C4-2B (cell line): Measurements from ENCODE around the gene TPRN.

Experiments used
- H3K27ac ChIP-seq: fragments of 450-650 bp; 2 replicates; pipeline ENCODE4 v1.5.1; 2017
- ZFX ChIP-seq: fragments of 450-650 bp; IDR thresholded peaks from 2 replicates; pipeline ENCODE4 v1.6.1; 2017
- TF ChIP-seq, protein P1 (sequence below): fragments of 450-650 bp; conservative IDR thresholded peaks from 2 replicates; pipeline ENCODE4 v1.5.1; 2017; ENCODE audit warnings: mild to moderate bottlenecking

TPRN gene

DNA sequence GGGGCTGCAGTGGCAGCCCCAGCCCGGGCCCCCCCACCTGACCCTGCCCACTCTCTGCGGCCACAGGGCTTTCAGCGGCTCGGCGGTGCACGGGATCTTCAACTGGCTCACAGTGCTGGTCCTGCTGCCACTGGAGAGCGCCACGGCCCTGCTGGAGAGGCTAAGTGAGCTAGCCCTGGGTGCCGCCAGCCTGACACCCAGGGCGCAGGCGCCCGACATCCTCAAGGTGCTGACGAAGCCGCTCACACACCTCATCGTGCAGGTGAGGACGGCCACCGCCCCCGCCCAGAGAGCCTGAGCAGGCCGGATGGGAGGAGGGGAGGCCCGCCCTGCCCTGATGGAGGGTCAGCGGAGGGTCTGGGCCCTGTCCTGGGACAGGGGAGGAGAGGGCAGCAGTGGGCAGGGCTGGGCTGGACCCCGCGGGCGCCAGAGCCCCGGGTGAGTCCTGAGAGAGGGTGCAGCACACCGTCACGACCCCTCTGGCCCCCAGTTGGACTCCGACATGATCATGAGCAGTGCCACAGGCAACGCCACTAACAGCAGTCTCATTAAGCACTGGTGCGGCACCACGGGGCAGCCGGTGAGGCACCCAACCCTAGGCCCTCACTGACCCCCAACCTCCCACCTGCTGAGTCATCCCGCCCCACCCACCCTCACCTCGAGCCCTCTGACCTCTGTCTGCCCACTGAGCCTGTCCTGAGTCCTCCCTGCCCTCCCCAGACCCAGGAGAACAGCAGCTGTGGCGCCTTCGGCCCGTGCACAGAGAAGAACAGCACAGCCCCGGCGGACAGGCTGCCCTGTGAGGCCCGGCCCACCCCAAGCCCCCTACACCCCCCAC is 32.8 kb upstream of the TPRN start:
- TF ChIP-seq, protein P1, sequence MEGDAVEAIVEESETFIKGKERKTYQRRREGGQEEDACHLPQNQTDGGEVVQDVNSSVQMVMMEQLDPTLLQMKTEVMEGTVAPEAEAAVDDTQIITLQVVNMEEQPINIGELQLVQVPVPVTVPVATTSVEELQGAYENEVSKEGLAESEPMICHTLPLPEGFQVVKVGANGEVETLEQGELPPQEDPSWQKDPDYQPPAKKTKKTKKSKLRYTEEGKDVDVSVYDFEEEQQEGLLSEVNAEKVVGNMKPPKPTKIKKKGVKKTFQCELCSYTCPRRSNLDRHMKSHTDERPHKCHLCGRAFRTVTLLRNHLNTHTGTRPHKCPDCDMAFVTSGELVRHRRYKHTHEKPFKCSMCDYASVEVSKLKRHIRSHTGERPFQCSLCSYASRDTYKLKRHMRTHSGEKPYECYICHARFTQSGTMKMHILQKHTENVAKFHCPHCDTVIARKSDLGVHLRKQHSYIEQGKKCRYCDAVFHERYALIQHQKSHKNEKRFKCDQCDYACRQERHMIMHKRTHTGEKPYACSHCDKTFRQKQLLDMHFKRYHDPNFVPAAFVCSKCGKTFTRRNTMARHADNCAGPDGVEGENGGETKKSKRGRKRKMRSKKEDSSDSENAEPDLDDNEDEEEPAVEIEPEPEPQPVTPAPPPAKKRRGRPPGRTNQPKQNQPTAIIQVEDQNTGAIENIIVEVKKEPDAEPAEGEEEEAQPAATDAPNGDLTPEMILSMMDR, result no peak
- TF ChIP-seq ZFX, result no peak
- no peak overlapping the region; the same call in 1 of the 2 replicates for H3K27ac ChIP-seq

DNA sequence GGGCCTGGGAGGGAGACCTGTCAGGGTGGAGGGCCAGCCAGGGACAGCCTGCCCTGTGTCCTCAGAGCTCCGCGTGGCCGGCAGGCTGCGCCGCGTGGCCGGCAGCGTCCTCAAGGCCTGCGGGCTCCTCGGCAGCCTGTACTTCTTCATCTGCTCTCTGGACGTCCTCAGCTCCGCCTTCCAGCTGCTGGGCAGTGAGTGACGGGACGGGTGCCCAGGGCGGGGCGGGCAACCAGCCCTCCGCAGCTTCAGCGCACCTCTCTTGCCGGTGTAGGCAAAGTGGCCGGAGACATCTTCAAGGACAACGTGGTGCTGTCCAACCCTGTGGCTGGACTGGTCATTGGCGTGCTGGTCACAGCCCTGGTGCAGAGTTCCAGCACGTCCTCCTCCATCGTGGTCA is 32.0 kb upstream of the TPRN start:
- 0 out of 2 replicates have a peak, but pooled peaks have one; percentile 29 for TF ChIP-seq ZFX
- TF ChIP-seq, protein P1, result no peak
- H3K27ac ChIP-seq, result peak overlapping the region; percentile 64

DNA sequence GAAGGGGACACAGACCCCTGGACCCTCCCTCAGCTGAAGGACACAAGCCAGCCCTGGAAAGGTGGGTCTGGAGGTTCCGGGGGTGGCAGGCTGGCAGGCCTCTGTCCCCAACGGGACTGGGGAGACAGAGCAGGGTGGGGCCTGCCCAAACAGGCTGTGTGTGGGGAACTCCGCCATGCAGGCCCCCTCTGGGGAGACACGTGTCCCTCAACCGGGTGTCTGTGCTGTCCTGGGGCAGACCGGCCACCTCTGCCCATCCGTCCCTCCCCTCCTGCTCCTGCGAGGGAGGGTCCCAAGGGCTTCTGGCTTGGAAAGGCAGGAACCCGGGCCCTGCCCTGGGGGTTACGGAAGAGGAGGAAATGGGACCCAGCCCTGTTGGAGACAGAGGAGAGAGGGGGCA is 31.6 kb upstream of the TPRN start:
- H3K27ac ChIP-seq, result peak overlapping the region; percentile 64
- TF ChIP-seq ZFX, result no peak
- TF ChIP-seq, protein P1, result no peak

DNA sequence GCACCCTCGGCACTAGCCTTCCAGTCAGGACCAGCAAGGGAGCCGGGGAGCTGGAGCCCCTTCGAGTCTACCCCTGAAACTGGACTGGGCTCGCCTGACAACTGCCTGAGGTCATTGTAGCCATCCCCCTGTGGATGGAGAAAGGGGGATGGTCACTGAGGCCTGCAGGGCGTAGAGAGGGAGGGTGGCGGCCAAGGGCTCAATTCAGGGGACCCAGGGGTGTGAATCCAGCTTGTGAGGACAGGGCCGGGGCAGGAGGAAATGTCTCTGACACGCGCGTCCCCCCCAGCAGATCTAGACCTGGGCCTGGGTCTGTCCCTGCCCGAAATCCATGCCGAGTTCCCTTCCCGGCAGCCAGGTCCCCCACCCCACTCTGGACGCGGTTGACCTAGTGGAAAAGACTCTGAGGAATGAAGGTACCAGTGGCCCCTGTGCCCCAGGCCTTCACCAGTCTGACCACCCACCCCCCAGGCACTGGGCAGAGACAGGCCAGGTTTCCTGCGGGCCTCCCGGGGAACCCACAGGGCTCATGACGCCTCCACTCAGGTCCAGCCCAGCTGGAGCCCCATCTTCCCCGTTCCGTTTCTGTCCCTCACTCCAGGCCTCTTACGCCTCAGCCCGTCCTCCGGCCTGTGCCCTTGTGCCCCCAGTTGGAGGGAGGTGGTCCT is 31.0 kb upstream of the TPRN start:
- peak overlapping the region; percentile 64; the same call in 1 of the 2 replicates for H3K27ac ChIP-seq
- TF ChIP-seq, protein P1, result no peak
- no peak for TF ChIP-seq ZFX

DNA sequence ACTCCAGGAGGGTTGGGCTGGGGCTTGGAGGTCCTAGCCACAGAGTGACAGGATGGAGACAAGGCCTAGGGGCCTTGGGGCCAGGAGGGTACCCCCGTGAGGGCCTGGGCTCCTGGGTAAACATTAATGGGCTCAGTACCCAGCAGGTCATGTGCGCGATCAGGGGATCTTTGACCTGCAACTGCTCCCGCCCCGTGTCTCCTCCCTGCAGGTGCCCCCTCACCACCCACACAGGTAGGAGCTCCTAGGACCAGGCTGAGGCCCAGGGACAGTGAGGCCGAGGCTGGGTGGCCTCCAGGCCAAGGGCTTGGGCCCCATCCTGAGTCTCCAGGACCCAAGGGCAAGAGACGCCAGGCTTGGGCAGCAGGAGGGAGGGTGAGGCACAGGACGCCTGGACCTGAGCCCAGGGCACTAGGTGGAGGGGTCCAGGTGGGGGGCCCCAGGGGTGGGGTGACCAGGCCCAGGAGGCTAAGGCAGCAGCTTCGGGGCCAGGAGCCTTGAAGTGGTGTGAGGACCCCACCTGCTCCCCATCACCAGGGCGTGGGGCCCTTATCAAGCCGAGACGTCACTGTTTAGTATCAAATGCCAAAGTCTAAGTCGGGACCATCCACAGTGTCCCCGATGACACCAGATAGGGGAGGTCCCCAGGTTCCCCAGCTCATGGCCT is 30.3 kb upstream of the TPRN start, which contains the start of gene SLC34A3:
SLC34A3 (plus strand) TSS at position 197 of the 667 bp plus-strand sequence. CDS start 802 bp downstream, outside the sequence.
- no peak for TF ChIP-seq ZFX
- TF ChIP-seq, protein P1, result no peak
- peak within 1 kb of the TSS; percentile 64; the same call in 1 of the 2 replicates for H3K27ac ChIP-seq

DNA sequence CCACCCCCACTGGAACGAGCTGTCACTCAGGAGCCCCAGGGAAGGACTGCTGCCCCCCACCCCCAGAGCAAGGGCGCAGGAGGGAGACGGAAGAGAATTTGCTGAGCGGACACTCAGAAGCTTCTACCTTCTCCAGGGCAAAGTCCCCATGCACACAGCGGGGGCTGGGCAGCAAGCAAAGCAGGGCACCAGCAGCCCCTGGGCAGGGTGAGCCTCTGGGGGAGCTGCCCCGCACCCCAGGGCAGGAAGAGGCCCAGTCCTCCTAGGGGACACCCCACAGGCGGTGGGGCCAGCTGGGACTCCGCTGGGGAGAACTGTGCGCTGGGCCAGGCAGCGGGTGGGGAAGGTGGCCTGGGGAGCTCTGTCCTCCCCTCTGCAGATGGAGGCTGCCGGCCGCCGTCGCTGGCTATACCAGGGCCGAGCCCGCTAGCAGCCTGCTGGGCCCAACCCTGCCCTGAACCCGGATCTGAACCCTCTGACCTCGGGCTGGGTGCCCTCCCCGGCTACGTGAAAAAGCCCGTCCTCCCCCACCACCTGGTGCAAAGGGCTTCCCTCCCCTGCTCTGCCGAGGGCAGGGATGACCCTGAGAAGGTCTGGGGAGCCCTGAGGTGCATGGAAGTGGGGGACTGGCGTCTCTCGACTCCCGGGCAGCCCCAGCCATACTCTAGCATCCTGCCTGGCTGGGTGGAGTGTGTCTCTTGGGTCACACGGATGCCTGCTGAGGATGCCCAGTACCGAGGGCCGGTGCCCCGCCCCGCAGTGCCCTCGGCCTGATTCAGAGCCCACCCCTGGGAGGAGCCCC is 29.6 kb upstream of the TPRN start:
- TF ChIP-seq, protein P1, result no peak
- TF ChIP-seq ZFX, result no peak
- no peak overlapping the region; the same call in 1 of the 2 replicates for H3K27ac ChIP-seq
